Measurements from ENCODE around the gene RC3H1. TPM values are rescaled to one million over a fixed set of nuclear protein-coding genes. Genes with fewer than 3 reads are reported as not detected.
A peak's percentile ranks its signal among the peaks of the same experiment; 100 is the strongest.

RC3H1 gene
- total and polyA plus RNA-seq, 2 of the 13 experiments (the other 11 are each of a cell fraction or from before 2014, with no cell fraction given): 11.2 to 19.6 TPM

- TF ChIP-seq ZNF503 (CRISPR knock-in tag; IDR thresholded peaks at IDR 0.05): no peak
- no peak for TF ChIP-seq FIP1L1 (IDR thresholded peaks at IDR 0.05; ENCODE audit: borderline replicate concordance, insufficient read depth, low read depth, low read length)
- no peak for TF ChIP-seq NR0B2 (CRISPR knock-in tag; IDR thresholded peaks at IDR 0.05)
- TF ChIP-seq IRF1 (CRISPR knock-in tag; IDR thresholded peaks at IDR 0.05; ENCODE audit: low read depth): no peak
- no peak for TF ChIP-seq ZNF121 (CRISPR knock-in tag; IDR thresholded peaks at IDR 0.05)
- no peak for TF ChIP-seq ZNF670 (CRISPR knock-in tag; IDR thresholded peaks at IDR 0.05; ENCODE audit: borderline replicate concordance)
- no peak for TF ChIP-seq ZNF382 (CRISPR knock-in tag; IDR thresholded peaks at IDR 0.05; ENCODE audit: borderline replicate concordance)
- TF ChIP-seq TSC22D2 (CRISPR knock-in tag; IDR thresholded peaks at IDR 0.05; ENCODE audit: borderline replicate concordance): no peak
- TF ChIP-seq ZNF180 (CRISPR knock-in tag; IDR thresholded peaks at IDR 0.05; ENCODE audit: borderline replicate concordance, low read depth): no peak
- peak; percentile 59; the same call in 1 of the 2 replicates for TF ChIP-seq REPIN1 (CRISPR knock-in tag; IDR thresholded peaks at IDR 0.05; ENCODE audit: borderline replicate concordance, low read depth)
- no peak for TF ChIP-seq MYNN (CRISPR knock-in tag; IDR thresholded peaks at IDR 0.05; ENCODE audit: low read depth)
- peak; percentile 89 for TF ChIP-seq HNF4G (IDR thresholded peaks at IDR 0.05; ENCODE audit: borderline replicate concordance, low read depth, low read length)
- TF ChIP-seq HNF4G (CRISPR knock-in tag; IDR thresholded peaks at IDR 0.05; ENCODE audit: borderline replicate concordance, low read depth): no peak
- TF ChIP-seq KLF16 (CRISPR knock-in tag; IDR thresholded peaks at IDR 0.05): no peak
- peak; percentile 65 for TF ChIP-seq RARA (CRISPR knock-in tag; IDR thresholded peaks at IDR 0.05)
- TF ChIP-seq HNF4A (CRISPR knock-in tag; IDR thresholded peaks at IDR 0.05): peak; percentile 93
- TF ChIP-seq TRIM24 (CRISPR knock-in tag; IDR thresholded peaks at IDR 0.05): no peak
- peak; percentile 70; the same call in 1 of the 2 replicates for TF ChIP-seq ARID4A (CRISPR knock-in tag; IDR thresholded peaks at IDR 0.05; ENCODE audit: borderline replicate concordance)
- TF ChIP-seq NFKBIZ (CRISPR knock-in tag; IDR thresholded peaks at IDR 0.05): 0 out of 2 replicates have a peak, but pooled peaks have one; percentile 33
- peak; percentile 23 for TF ChIP-seq ZNF574 (CRISPR knock-in tag; IDR thresholded peaks at IDR 0.05)
These were observed 105.0 kb downstream of the RC3H1 start, which contains the start of gene SERPINC1 (continued) for GRCh38 chr1:173917149-173917548.

Measured in HepG2 (cell line).